ENCODE results near the gene PIP4P1. TPM values are rescaled to one million over a fixed set of nuclear protein-coding genes. Genes with fewer than 3 reads are reported as not detected.

The PIP4P1 gene
- total and polyA plus RNA-seq, 2 of the 13 experiments (the other 11 are each of a cell fraction or from before 2014, with no cell fraction given), result 33.4 to 47.0 TPM

GRCh38 chr14:20461225-20462141 lies at the start of gene PIP4P1 (continued):
- TF ChIP-seq GMEB1 (CRISPR knock-in tag; IDR thresholded peaks at IDR 0.05; ENCODE audit: borderline replicate concordance) (peak; percentile 91), ZSCAN22 (CRISPR knock-in tag; IDR thresholded peaks at IDR 0.05) (peak; percentile 65; the same call in 1 of the 2 replicates), GATA4 (IDR thresholded peaks at IDR 0.05; ENCODE audit: borderline replicate concordance, low read depth) (peak; percentile 56; the same call in 1 of the 2 replicates), YY1 (IDR thresholded peaks at IDR 0.05; ENCODE audit: insufficient read depth, insufficient replicate concordance, low read depth, low read length) (peak; percentile 72), DRAP1 (CRISPR knock-in tag; IDR thresholded peaks at IDR 0.05) (peak; percentile 97), ARHGAP35 (CRISPR knock-in tag; IDR thresholded peaks at IDR 0.05; ENCODE audit: borderline replicate concordance) (peak; percentile 94), ZNF264 (CRISPR knock-in tag; IDR thresholded peaks at IDR 0.05) (peak; percentile 51; the same call in 1 of the 2 replicates), RCOR2 (CRISPR knock-in tag; IDR thresholded peaks at IDR 0.05) (no peak; the same call in 1 of the 2 replicates), MXD4 (CRISPR knock-in tag; IDR thresholded peaks at IDR 0.05) (peak; percentile 97), MAZ (IDR thresholded peaks at IDR 0.05; ENCODE audit: borderline replicate concordance, low read depth, low read length) (no peak), MAZ (CRISPR knock-in tag; IDR thresholded peaks at IDR 0.05; ENCODE audit: low read depth) (peak; percentile 95), CHD4 (IDR thresholded peaks at IDR 0.05; ENCODE audit: borderline replicate concordance, low read length) (no peak), ZNF230 (CRISPR knock-in tag; IDR thresholded peaks at IDR 0.05) (peak; percentile 81; the same call in 1 of the 2 replicates), ZNF780A (CRISPR knock-in tag; IDR thresholded peaks at IDR 0.05) (peak; percentile 45; the same call in 1 of the 2 replicates), ZNF280B (CRISPR knock-in tag; IDR thresholded peaks at IDR 0.05; ENCODE audit: borderline replicate concordance) (peak; percentile 93), PHB2 (IDR thresholded peaks at IDR 0.05; ENCODE audit: partially characterized antibody) (no peak), SKIL (CRISPR knock-in tag; IDR thresholded peaks at IDR 0.05; ENCODE audit: borderline replicate concordance) (no peak; the same call in 1 of the 2 replicates), TBL1XR1 (IDR thresholded peaks at IDR 0.05; ENCODE audit: borderline replicate concordance, low read length, partially characterized antibody) (peak; percentile 74), ZUFSP (CRISPR knock-in tag; IDR thresholded peaks at IDR 0.05; ENCODE audit: borderline replicate concordance) (no peak), ZNF331 (CRISPR knock-in tag; IDR thresholded peaks at IDR 0.05) (peak; percentile 95)
